Transverse colon (tissue), 4 donors: ENCODE measurements around the gene SEPTIN8. TPM values are rescaled to one million over a fixed set of nuclear protein-coding genes. Genes with fewer than 3 reads are reported as not detected.

ENCODE experiments used
- DNase-seq: peaks from one replicate; pipeline ENCODE4 v3.0.0-alpha.2; 2019
- H3K27ac ChIP-seq, 4 donors: fragments of 200-600 bp; sonication (generic); 2 replicates each; pipeline ENCODE4 v1.5.1; 2016 to 2018; ENCODE audit warnings: inconsistent platforms in 4 of 4
- H3K27me3 ChIP-seq: fragments of 200-600 bp; sonication (generic); 2 replicates; pipeline ENCODE4 v1.5.1; 2017; ENCODE audit warnings: inconsistent platforms
- H3K36me3 ChIP-seq, 4 donors: fragments of 200-600 bp; sonication (generic); 2 replicates each; pipeline ENCODE4 v1.5.1; 2017 to 2019; ENCODE audit warnings: inconsistent platforms in 4 of 4
- H3K4me1 ChIP-seq, 4 donors: fragments of 200-600 bp; sonication (generic); 2 replicates each; pipeline ENCODE4 v1.5.1; 2017 to 2020; ENCODE audit warnings: inconsistent platforms in 4 of 4
- H3K4me3 ChIP-seq, 4 donors: fragments of 200-600 bp; sonication (generic); 1 replicate in 1 of 4; 2 replicates in 3 of 4; pipeline versions ENCODE4 v1.5.1 to v1.6.1; 2017 to 2019; ENCODE audit warnings: inconsistent platforms in 4 of 4
- H3K9me3 ChIP-seq, 2 donors: fragments of 200-600 bp; sonication (generic); 2 replicates each; pipeline ENCODE4 v1.5.1; 2017 to 2019; ENCODE audit warnings: inconsistent platforms in 2 of 2
- CTCF ChIP-seq, 5 experiments: fragments of 200-600 bp in 3 of 5; fragments of 450-650 bp in 2 of 5; sonication (generic) in 3 of 5; IDR thresholded peaks; 1 replicate in 2 of 5; 2 replicates in 3 of 5; pipeline ENCODE4 v1.5.1; 2016 to 2017; ENCODE audit warnings: antibody characterized with exemption in 5 of 5, inconsistent platforms in 3 of 5, mild to moderate bottlenecking in 2 of 5, moderate library complexity in 1 of 5
- EP300 ChIP-seq: sonication (generic); formaldehyde crosslinking; IDR thresholded peaks from one replicate; pipeline ENCODE4 v1.6.1; 2017; ENCODE audit warnings: antibody characterized with exemption, low read depth
- POLR2A ChIP-seq: fragments of 450-650 bp; IDR thresholded peaks from one replicate; pipeline ENCODE4 v1.6.1; 2016; ENCODE audit warnings: antibody characterized with exemption, mild to moderate bottlenecking, moderate library complexity
- POLR2AphosphoS5 ChIP-seq, 3 donors: sonication (generic); formaldehyde crosslinking; IDR thresholded peaks; one replicate each; pipeline ENCODE4 v1.6.1; 2016; ENCODE audit warnings: antibody characterized with exemption in 3 of 3
- WGBS, 2 donors: methylation state at CpG; one replicate each; pipeline ENCODE4 v1.1.5; 2018; ENCODE audit warnings: low coverage in 1 of 2; 5-methylcytosine and 5-hydroxymethylcytosine counted together
- in situ Hi-C, 4 donors: fragments of 200-750 bp; cut with MboI; loops; one replicate each; pipeline versions ENCODE4 v1.15.0 to v1.15.1; 2017; ENCODE audit warnings: low sequenced_read_pairs in 3 of 4, low pct_ligation_motif_present in 1 of 4, low pct_unique_long_range_greater_than_20kb in 1 of 4
- intact Hi-C: fragments of 100-400 bp; cut with DNase I; formaldehyde crosslinking; loops from one replicate; pipeline ENCODE4 v1.15.1; 2023; ENCODE audit warnings: low total_unique reads
- total RNA-seq, 4 donors: library from RNA; depleted of rRNA; stranded (reverse); fragments of >200 nt; gene quantifications; one replicate each; pipeline ENCODE4 v1.1.0, GENCODE V29; 2016

The SEPTIN8 gene
- total RNA-seq, 4 donors from 2014 or later: 38.4 to 70.7 (median 53.5) TPM

GRCh38 chr5:132812781-132813598, 36.0 kb upstream of the SEPTIN8 start, which contains the start of gene SOWAHA:
TSS of gene SOWAHA (plus strand) at chr5:132813302. CDS start at chr5:132813622, 320 bp downstream.
- Histone ChIP-seq H3K27ac (peak within 1 kb of the TSS; percentile 64 to 84 (median 80)), H3K4me3 (peak within 1 kb of the TSS; percentile 21 to 59 (median 43)), H3K9me3 (no peaks in the 10 kb centered on the region), H3K36me3 (no peaks in the 10 kb centered on the region), H3K27me3 (peaks cover 53% of the 10 kb centered on the region), H3K4me1 (peaks cover 3 to 34% (median 18%) of the 10 kb centered on the region in 4 donors)
- in situ Hi-C loops (loop anchor here in 2 of 4 donors (25.0 kb wide), 1 partner anchor 426 kb away; no protein-coding TSS in a partner anchor), intact Hi-C loops (no loop called here)
- no peak for TF ChIP-seq CTCF (IDR thresholded peaks at IDR 0.05)
- TF ChIP-seq POLR2AphosphoS5 (IDR thresholded peaks at IDR 0.05): no peak
- no peak for TF ChIP-seq EP300
- TF ChIP-seq POLR2A: no peak
- peak; percentile 60 for DNase-seq
- 3 to 14% methylated on average over 12 to 44 of the region's 68 CpGs for WGBS, 2 donors

GRCh38 chr5:132812123-132812765, 35.2 kb upstream of the SEPTIN8 start:
- Histone ChIP-seq H3K4me1 (peaks cover 3 to 39% (median 18%) of the 10 kb centered on the region in 4 donors), H3K4me3 (peak overlapping the region in 1 of 4 donors; percentile 59), H3K27me3 (peaks cover 53% of the 10 kb centered on the region), H3K27ac (no peak overlapping the region), H3K36me3 (no peaks in the 10 kb centered on the region), H3K9me3 (no peaks in the 10 kb centered on the region)
- no peak for DNase-seq
- 53 to 70% methylated on average over 9 to 18 of the region's 18 CpGs for WGBS, 2 donors
- no peak for TF ChIP-seq POLR2A
- TF ChIP-seq EP300: no peak
- no peak for TF ChIP-seq POLR2AphosphoS5 (IDR thresholded peaks at IDR 0.05)
- no peak for TF ChIP-seq CTCF (IDR thresholded peaks at IDR 0.05)
- in situ Hi-C loops (loop anchor here in 2 of 4 donors (25.0 kb wide), 1 partner anchor 425 kb away; no protein-coding TSS in a partner anchor), intact Hi-C loops (no loop called here)

GRCh38 chr5:132810605-132811004, 33.6 kb upstream of the SEPTIN8 start:
- DNase-seq: no peak
- intact Hi-C loops (no loop called here), in situ Hi-C loops (loop anchor here in 2 of 4 donors (25.0 kb wide), 1 partner anchor 423 kb away; no protein-coding TSS in a partner anchor)
- Histone ChIP-seq H3K9me3 (no peaks in the 10 kb centered on the region), H3K4me1 (peaks cover 3 to 47% (median 23%) of the 10 kb centered on the region in 4 donors), H3K36me3 (no peaks in the 10 kb centered on the region), H3K27me3 (peaks cover 53% of the 10 kb centered on the region), H3K4me3 (no peak overlapping the region), H3K27ac (peak overlapping the region in 1 of 4 donors; percentile 20)
- WGBS, 2 donors: 67 to 88% methylated on average over 1 to 5 of the region's 5 CpGs
- no peak for TF ChIP-seq POLR2AphosphoS5 (IDR thresholded peaks at IDR 0.05)
- TF ChIP-seq POLR2A: no peak
- no peak for TF ChIP-seq EP300
- TF ChIP-seq CTCF (IDR thresholded peaks at IDR 0.05): no peak

GRCh38 chr5:132808866-132809265, 31.8 kb upstream of the SEPTIN8 start:
- no peak overlapping the region for H3K4me3 ChIP-seq
- H3K4me1 ChIP-seq: peaks cover 3 to 44% (median 21%) of the 10 kb centered on the region in 4 donors
- peak overlapping the region in 3 of 4 donors; percentile 15 to 42 (median 25) for H3K27ac ChIP-seq
- 20 to 44% methylated on average over 2 to 3 of the region's 3 CpGs for WGBS, 2 donors
- no peak for DNase-seq
- no peaks in the 10 kb centered on the region for H3K9me3 ChIP-seq
- intact Hi-C loops: no loop called here
- in situ Hi-C loops: loop anchor here in 2 of 4 donors (25.0 kb wide), 1 partner anchor 422 kb away; no protein-coding TSS in a partner anchor
- peaks cover 46% of the 10 kb centered on the region for H3K27me3 ChIP-seq
- no peak for TF ChIP-seq POLR2AphosphoS5 (IDR thresholded peaks at IDR 0.05)
- no peak for TF ChIP-seq CTCF (IDR thresholded peaks at IDR 0.05)
- TF ChIP-seq EP300: no peak
- no peak for TF ChIP-seq POLR2A
- no peaks in the 10 kb centered on the region for H3K36me3 ChIP-seq
